Sigmoid colon (tissue), 7 donors: Measurements from ENCODE around the gene C11orf68. TPM values are rescaled to one million over a fixed set of nuclear protein-coding genes. Genes with fewer than 3 reads are reported as not detected.

Experiments
- DNase-seq: peaks from one replicate; pipeline ENCODE4 v3.0.0-alpha.2; 2019
- H3K27ac ChIP-seq, 4 donors: fragments of 200-600 bp; sonication (generic); one replicate each; pipeline ENCODE4 v1.5.1; 2016 to 2019; ENCODE audit warnings: mild to moderate bottlenecking in 1 of 4
- H3K27me3 ChIP-seq, 3 donors: fragments of 200-600 bp; sonication (generic); one replicate each; pipeline ENCODE4 v1.5.1; 2019; ENCODE audit warnings: mild to moderate bottlenecking in 1 of 3
- H3K36me3 ChIP-seq, 4 donors: fragments of 200-600 bp; sonication (generic); one replicate each; pipeline ENCODE4 v1.5.1; 2016 to 2019
- H3K4me1 ChIP-seq, 4 donors: fragments of 200-600 bp; sonication (generic); one replicate each; pipeline ENCODE4 v1.5.1; 2017 to 2019
- H3K4me3 ChIP-seq, 4 donors: fragments of 200-600 bp; sonication (generic); one replicate each; pipeline ENCODE4 v1.5.1; 2017 to 2019; ENCODE audit warnings: mild to moderate bottlenecking in 2 of 4, moderate library complexity in 1 of 4
- H3K9me3 ChIP-seq, 4 donors: fragments of 200-600 bp in 3 of 4; sonication (generic) in 3 of 4; one replicate each; pipeline versions ENCODE4 v1.5.1 to v1.6.1; 2013 to 2019
- EP300 ChIP-seq, 4 donors: sonication (generic); formaldehyde crosslinking; IDR thresholded peaks; one replicate each; pipeline ENCODE4 v1.6.1; 2017; ENCODE audit warnings: antibody characterized with exemption in 4 of 4
- POLR2A ChIP-seq, 2 donors: fragments of 450-650 bp; IDR thresholded peaks; one replicate each; pipeline ENCODE4 v1.6.1; 2016; ENCODE audit warnings: antibody characterized with exemption in 2 of 2, mild to moderate bottlenecking in 2 of 2, moderate library complexity in 2 of 2
- POLR2AphosphoS5 ChIP-seq, 4 donors: sonication (generic); formaldehyde crosslinking; IDR thresholded peaks; one replicate each; pipeline ENCODE4 v1.6.1; 2017; ENCODE audit warnings: antibody characterized with exemption in 4 of 4
- WGBS, 2 donors: extraction: QIAGEN DNeasy Blood & Tissue Kit; methylation state at CpG; one replicate each; pipeline ENCODE4 v1.1.7; 2013; 5-methylcytosine and 5-hydroxymethylcytosine counted together
- intact Hi-C: fragments of 100-400 bp; cut with DNase I; formaldehyde crosslinking; loops from one replicate; pipeline ENCODE4 v1.15.1; 2023
- polyA plus RNA-seq, 3 donors: library from polyadenylated mRNA; stranded (reverse); fragments of 200-250 nt; gene quantifications; one replicate each; pipeline ENCODE4 v1.2.3, GENCODE V29; 2013
- total RNA-seq, 4 donors: library from RNA; depleted of rRNA; stranded (reverse); fragments of >200 nt; gene quantifications; one replicate each; pipeline ENCODE4 v1.1.0, GENCODE V29; 2016
- TF ChIP-seq, protein P1 (sequence below), 4 experiments: fragments of 450-650 bp in 3 of 4; fragments of 200-600 bp in 1 of 4; IDR thresholded peaks; one replicate each; pipeline ENCODE4 v1.5.1; 2016 to 2019; ENCODE audit warnings: antibody characterized with exemption in 4 of 4, mild to moderate bottlenecking in 3 of 4, moderate library complexity in 2 of 4
- donor health status: healthy with polysubstance abuse.
- donor health status: Bipolar disorder and iron deficiency.
- donor health status: healthy.

C11orf68 gene
- total and polyA plus RNA-seq, 7 donors: 22.1 to 36.3 (median 24.0) TPM

DNA sequence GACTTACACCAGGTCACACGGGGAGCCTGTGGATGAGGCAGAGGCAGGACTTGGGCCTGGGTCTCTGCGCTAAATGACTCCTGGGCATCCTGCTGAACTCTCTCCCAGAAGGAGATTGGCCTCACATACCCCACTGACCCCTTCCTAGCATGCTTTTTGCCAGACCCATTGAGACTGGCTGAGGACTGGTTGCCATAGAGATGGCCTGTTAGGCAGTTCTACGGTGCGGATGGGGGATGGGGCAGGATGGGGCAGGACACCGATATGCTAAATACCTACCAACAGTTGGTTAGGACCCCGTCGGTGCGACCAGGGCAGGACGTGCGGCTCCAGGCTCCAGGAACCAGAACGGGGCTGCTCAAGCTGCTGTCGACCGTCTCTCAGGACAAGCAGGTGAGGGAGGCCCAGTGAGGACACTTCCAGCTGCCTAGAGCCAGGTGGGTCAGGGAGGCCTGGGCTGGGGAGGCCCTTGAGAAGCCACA is 26.6 kb upstream of the C11orf68 start, which contains the start of gene TSGA10IP:
Gene TSGA10IP, plus strand, starts transcription at position 51 of the 482 bp plus-strand sequence. Its CDS starts 196 bp downstream, at position 247.
- intact Hi-C loops: no loop called here
- 79 to 90% methylated on average over 13 of the region's 13 CpGs for WGBS, 2 donors

DNA sequence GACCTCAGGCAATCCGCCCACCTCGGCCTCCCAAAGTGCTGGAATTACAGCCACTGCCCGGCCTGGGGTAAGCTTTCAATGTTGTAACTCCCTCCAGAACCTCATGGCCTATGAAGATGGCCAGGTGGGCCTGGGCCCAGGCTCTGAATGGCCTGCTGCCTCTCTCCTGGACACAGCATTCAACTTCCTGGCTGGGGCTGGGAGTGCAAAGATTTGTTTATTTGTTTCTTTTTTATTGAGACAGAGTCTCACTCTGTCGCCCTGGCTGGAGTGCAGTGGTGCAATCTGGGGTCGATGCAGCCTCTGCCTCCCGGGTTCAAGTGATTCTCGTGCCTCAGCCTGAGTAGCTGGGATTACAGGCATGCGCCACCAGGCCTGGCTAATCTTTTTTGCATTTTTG is 25.9 kb upstream of the C11orf68 start:
- Histone ChIP-seq H3K36me3 (no peaks in the 10 kb centered on the region), H3K27ac (no peak overlapping the region), H3K9me3 (no peaks in the 10 kb centered on the region), H3K4me1 (no peaks in the 10 kb centered on the region), H3K27me3 (no peaks in the 10 kb centered on the region), H3K4me3 (no peak overlapping the region)
- intact Hi-C loops: no loop called here
- 75 to 84% methylated on average over 8 of the region's 8 CpGs for WGBS, 2 donors
- no peak for DNase-seq
- TF ChIP-seq POLR2AphosphoS5 (IDR thresholded peaks at IDR 0.05) (no peak), EP300 (IDR thresholded peaks at IDR 0.05) (no peak), POLR2A (IDR thresholded peaks at IDR 0.05) (no peak)
- TF ChIP-seq, protein P1, sequence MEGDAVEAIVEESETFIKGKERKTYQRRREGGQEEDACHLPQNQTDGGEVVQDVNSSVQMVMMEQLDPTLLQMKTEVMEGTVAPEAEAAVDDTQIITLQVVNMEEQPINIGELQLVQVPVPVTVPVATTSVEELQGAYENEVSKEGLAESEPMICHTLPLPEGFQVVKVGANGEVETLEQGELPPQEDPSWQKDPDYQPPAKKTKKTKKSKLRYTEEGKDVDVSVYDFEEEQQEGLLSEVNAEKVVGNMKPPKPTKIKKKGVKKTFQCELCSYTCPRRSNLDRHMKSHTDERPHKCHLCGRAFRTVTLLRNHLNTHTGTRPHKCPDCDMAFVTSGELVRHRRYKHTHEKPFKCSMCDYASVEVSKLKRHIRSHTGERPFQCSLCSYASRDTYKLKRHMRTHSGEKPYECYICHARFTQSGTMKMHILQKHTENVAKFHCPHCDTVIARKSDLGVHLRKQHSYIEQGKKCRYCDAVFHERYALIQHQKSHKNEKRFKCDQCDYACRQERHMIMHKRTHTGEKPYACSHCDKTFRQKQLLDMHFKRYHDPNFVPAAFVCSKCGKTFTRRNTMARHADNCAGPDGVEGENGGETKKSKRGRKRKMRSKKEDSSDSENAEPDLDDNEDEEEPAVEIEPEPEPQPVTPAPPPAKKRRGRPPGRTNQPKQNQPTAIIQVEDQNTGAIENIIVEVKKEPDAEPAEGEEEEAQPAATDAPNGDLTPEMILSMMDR (IDR thresholded peaks at IDR 0.05): no peak

More for the DNA sequence above, 26.6 kb upstream of the C11orf68 start, which contains the start of gene TSGA10IP:
- Histone ChIP-seq H3K27me3 (no peaks in the 10 kb centered on the region), H3K36me3 (no peaks in the 10 kb centered on the region), H3K9me3 (no peaks in the 10 kb centered on the region), H3K4me1 (no peaks in the 10 kb centered on the region), H3K27ac (no peak within 1 kb of the TSS), H3K4me3 (no peak within 1 kb of the TSS)
- no peak for DNase-seq
- TF ChIP-seq EP300 (IDR thresholded peaks at IDR 0.05) (no peak), POLR2AphosphoS5 (IDR thresholded peaks at IDR 0.05) (no peak), POLR2A (IDR thresholded peaks at IDR 0.05) (no peak)
- TF ChIP-seq, protein P1 (IDR thresholded peaks at IDR 0.05): no peak

DNA sequence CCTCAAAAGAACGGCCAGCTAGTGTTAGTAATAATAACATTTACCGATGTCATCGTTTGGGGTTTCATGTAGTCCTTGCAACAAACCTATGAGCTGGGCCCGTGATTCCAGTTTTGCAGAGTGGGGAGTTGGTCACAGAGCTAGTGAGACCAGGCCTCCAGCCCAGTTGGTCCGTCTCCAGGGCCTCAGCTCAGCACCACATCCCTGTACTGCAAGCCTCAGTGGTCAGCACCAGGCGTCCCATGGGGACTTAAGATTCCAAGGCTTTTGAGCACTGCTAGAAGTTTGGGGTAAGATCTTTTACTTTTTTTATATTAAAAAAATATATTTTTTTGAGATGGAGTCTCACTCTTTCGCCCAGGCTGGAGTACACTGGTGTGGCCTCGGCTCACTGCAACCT is 25.3 kb upstream of the C11orf68 start:
- no peaks in the 10 kb centered on the region for H3K4me1 ChIP-seq
- no peaks in the 10 kb centered on the region for H3K36me3 ChIP-seq
- 91 to 93% methylated on average over 8 of the region's 8 CpGs for WGBS, 2 donors
- TF ChIP-seq, protein P1 (IDR thresholded peaks at IDR 0.05): no peak
- TF ChIP-seq POLR2AphosphoS5 (IDR thresholded peaks at IDR 0.05): no peak
- TF ChIP-seq POLR2A (IDR thresholded peaks at IDR 0.05): no peak
- TF ChIP-seq EP300 (IDR thresholded peaks at IDR 0.05): no peak
- H3K27me3 ChIP-seq: peaks cover 0 to under 1% (median 0%) of the 10 kb centered on the region in 3 donors
- H3K4me3 ChIP-seq: no peak overlapping the region
- no peak for DNase-seq
- no peak overlapping the region for H3K27ac ChIP-seq
- no peaks in the 10 kb centered on the region for H3K9me3 ChIP-seq
- intact Hi-C loops: no loop called here

DNA sequence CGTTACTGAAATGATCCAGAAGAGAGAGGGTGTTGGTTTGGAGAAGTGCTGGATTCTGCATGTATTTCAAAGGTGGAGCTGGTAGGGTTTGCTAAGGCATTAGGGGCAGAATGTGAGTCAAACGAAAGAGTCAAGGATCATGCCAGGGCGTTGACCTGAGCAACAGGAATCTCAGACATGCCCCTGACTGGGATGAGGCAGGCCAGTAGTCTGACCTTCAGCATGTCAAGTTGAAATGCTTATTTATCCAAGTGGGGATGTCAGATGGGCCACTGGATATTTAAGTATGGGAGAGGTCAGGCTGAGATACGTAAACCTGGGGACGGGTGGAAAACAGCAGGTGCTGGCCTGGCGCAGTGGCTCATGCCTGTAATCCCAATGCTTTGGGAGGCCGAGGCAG is 23.7 kb upstream of the C11orf68 start:
- Histone ChIP-seq H3K27me3 (peaks cover 0 to 3% (median 0%) of the 10 kb centered on the region in 3 donors), H3K9me3 (no peaks in the 10 kb centered on the region), H3K4me3 (no peak overlapping the region), H3K36me3 (no peaks in the 10 kb centered on the region), H3K27ac (no peak overlapping the region), H3K4me1 (no peaks in the 10 kb centered on the region)
- DNase-seq: no peak
- intact Hi-C loops: no loop called here
- no peak for TF ChIP-seq EP300 (IDR thresholded peaks at IDR 0.05)
- TF ChIP-seq POLR2AphosphoS5 (IDR thresholded peaks at IDR 0.05): no peak
- TF ChIP-seq, protein P1 (IDR thresholded peaks at IDR 0.05): no peak
- WGBS, 2 donors: 74 to 87% methylated on average over 7 of the region's 7 CpGs
